ENCODE measurements around the gene PCGF1.

The PCGF1 gene

DNA sequence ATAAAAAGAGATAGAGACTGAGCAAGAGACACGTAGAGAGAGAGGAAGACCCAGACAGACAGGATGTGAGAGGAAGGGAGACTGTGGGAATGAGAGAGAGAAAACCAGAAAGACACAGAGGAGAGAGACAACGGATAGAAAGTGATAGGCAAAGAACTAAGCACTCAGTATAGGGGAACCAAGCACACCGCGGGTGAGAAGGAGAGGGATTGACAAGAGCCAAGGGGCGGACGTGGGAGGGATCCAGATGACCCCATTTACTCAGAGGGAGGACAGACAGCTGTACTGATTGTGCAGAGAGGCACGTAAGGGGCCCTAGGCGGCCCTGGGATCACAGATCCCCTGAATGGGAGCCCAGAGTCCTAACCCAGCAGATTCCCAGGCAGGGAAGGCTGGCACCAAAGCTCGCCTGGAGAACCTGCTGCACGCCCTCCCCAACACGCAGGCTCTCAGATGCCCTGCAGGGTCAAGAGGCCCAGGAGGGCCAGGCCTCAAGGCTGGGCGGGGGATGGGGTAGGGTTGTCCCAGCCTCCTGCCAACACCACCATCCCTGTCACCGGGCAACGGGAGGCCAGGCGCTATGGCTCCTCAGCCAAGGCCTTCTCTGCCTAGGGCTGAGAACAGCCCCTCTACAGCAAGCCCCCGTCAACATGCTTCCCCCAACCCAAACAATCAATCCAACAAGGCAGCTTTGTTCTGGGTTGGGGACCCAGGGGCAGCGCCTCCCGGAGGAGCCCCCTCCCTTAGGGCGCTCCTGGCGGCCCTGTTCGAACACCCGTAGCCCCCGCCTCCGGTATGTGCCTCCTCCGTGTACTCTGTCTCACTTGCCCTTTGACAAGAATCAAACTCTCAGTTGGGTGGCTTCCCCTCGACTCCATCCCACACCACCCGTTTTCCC, 45.7 kb upstream of the PCGF1 start:
- no peaks in the 10 kb centered on the region for H3F3A ChIP-seq (ENCODE audit: insufficient read depth, low read length)
- peaks cover 6% of the 10 kb centered on the region; the same call in 1 of the 2 replicates for H3K36me3 ChIP-seq (ENCODE audit: insufficient read depth, low read length)
- no peak overlapping the region for H2AFZ ChIP-seq (ENCODE audit: low read length)
- peaks cover 9% of the 10 kb centered on the region for H3K27me3 ChIP-seq (ENCODE audit: insufficient read depth, low read length)
- no peaks in the 10 kb centered on the region for H3K79me2 ChIP-seq (ENCODE audit: insufficient read depth, low read length)
- H3K4me3 ChIP-seq (ENCODE audit: low read depth, low read length, poor library complexity, severe bottlenecking) = peak overlapping the region; percentile 78
- no peak for TF ChIP-seq EZH2 (IDR thresholded peaks at IDR 0.05; ENCODE audit: borderline replicate concordance, low read length)
- TF ChIP-seq, protein P1, sequence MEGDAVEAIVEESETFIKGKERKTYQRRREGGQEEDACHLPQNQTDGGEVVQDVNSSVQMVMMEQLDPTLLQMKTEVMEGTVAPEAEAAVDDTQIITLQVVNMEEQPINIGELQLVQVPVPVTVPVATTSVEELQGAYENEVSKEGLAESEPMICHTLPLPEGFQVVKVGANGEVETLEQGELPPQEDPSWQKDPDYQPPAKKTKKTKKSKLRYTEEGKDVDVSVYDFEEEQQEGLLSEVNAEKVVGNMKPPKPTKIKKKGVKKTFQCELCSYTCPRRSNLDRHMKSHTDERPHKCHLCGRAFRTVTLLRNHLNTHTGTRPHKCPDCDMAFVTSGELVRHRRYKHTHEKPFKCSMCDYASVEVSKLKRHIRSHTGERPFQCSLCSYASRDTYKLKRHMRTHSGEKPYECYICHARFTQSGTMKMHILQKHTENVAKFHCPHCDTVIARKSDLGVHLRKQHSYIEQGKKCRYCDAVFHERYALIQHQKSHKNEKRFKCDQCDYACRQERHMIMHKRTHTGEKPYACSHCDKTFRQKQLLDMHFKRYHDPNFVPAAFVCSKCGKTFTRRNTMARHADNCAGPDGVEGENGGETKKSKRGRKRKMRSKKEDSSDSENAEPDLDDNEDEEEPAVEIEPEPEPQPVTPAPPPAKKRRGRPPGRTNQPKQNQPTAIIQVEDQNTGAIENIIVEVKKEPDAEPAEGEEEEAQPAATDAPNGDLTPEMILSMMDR (IDR thresholded peaks at IDR 0.05; ENCODE audit: low read length) = no peak
- peak overlapping the region; percentile 71; the same call in 1 of the 2 replicates for H3K9ac ChIP-seq (ENCODE audit: low read length)
- peak overlapping the region; percentile 70 for H3K4me2 ChIP-seq (ENCODE audit: low read length)
- no peak overlapping the region for H3K27ac ChIP-seq (ENCODE audit: low read depth, low read length, poor library complexity, severe bottlenecking)
- no peaks in the 10 kb centered on the region for H3K9me2 ChIP-seq (ENCODE audit: low read depth, low read length)
- peaks cover 17% of the 10 kb centered on the region for H3K4me1 ChIP-seq (ENCODE audit: insufficient read depth, low read length, severe bottlenecking)
- H4K20me1 ChIP-seq (ENCODE audit: insufficient read depth, low read length) = no peaks in the 10 kb centered on the region
- H3K9me3 ChIP-seq (ENCODE audit: low read length) = no peaks in the 10 kb centered on the region

GRCh38 chr2:74551942-74552913, 44.7 kb upstream of the PCGF1 start:
- peaks cover 9% of the 10 kb centered on the region for H3K27me3 ChIP-seq (ENCODE audit: insufficient read depth, low read length)
- H3F3A ChIP-seq (ENCODE audit: insufficient read depth, low read length) = no peaks in the 10 kb centered on the region
- H4K20me1 ChIP-seq (ENCODE audit: insufficient read depth, low read length) = no peaks in the 10 kb centered on the region
- no peaks in the 10 kb centered on the region for H3K9me2 ChIP-seq (ENCODE audit: low read depth, low read length)
- no peaks in the 10 kb centered on the region for H3K79me2 ChIP-seq (ENCODE audit: insufficient read depth, low read length)
- TF ChIP-seq, protein P1 (IDR thresholded peaks at IDR 0.05; ENCODE audit: low read length) = no peak
- no peak for TF ChIP-seq EZH2 (IDR thresholded peaks at IDR 0.05; ENCODE audit: borderline replicate concordance, low read length)
- peaks cover 6% of the 10 kb centered on the region; the same call in 1 of the 2 replicates for H3K36me3 ChIP-seq (ENCODE audit: insufficient read depth, low read length)
- no peak overlapping the region for H3K27ac ChIP-seq (ENCODE audit: low read depth, low read length, poor library complexity, severe bottlenecking)
- H3K4me1 ChIP-seq (ENCODE audit: insufficient read depth, low read length, severe bottlenecking) = peaks cover 17% of the 10 kb centered on the region
- H3K9ac ChIP-seq (ENCODE audit: low read length) = no peak overlapping the region
- no peaks in the 10 kb centered on the region for H3K9me3 ChIP-seq (ENCODE audit: low read length)
- no peak overlapping the region for H3K4me2 ChIP-seq (ENCODE audit: low read length)
- no peak overlapping the region for H3K4me3 ChIP-seq (ENCODE audit: low read depth, low read length, poor library complexity, severe bottlenecking)
- no peak overlapping the region for H2AFZ ChIP-seq (ENCODE audit: low read length)

GRCh38 chr2:74551530-74551929, 44.0 kb upstream of the PCGF1 start:
- peaks cover 9% of the 10 kb centered on the region for H3K27me3 ChIP-seq (ENCODE audit: insufficient read depth, low read length)
- H3K4me3 ChIP-seq (ENCODE audit: low read depth, low read length, poor library complexity, severe bottlenecking) = no peak overlapping the region
- H3K4me2 ChIP-seq (ENCODE audit: low read length) = no peak overlapping the region
- H3K9ac ChIP-seq (ENCODE audit: low read length) = no peak overlapping the region
- no peaks in the 10 kb centered on the region for H3K9me2 ChIP-seq (ENCODE audit: low read depth, low read length)
- no peaks in the 10 kb centered on the region for H4K20me1 ChIP-seq (ENCODE audit: insufficient read depth, low read length)
- H3K79me2 ChIP-seq (ENCODE audit: insufficient read depth, low read length) = no peaks in the 10 kb centered on the region
- peaks cover 17% of the 10 kb centered on the region for H3K4me1 ChIP-seq (ENCODE audit: insufficient read depth, low read length, severe bottlenecking)
- H3F3A ChIP-seq (ENCODE audit: insufficient read depth, low read length) = no peaks in the 10 kb centered on the region
- H3K36me3 ChIP-seq (ENCODE audit: insufficient read depth, low read length) = peaks cover 5% of the 10 kb centered on the region; the same call in 1 of the 2 replicates
- no peak for TF ChIP-seq EZH2 (IDR thresholded peaks at IDR 0.05; ENCODE audit: borderline replicate concordance, low read length)
- TF ChIP-seq, protein P1 (IDR thresholded peaks at IDR 0.05; ENCODE audit: low read length) = no peak
- H3K27ac ChIP-seq (ENCODE audit: low read depth, low read length, poor library complexity, severe bottlenecking) = no peak overlapping the region
- no peak overlapping the region for H2AFZ ChIP-seq (ENCODE audit: low read length)
- H3K9me3 ChIP-seq (ENCODE audit: low read length) = no peaks in the 10 kb centered on the region
